Muscle of leg (tissue), 11 donors: ENCODE data around the gene PROKR1. TPM values are rescaled to one million over a fixed set of nuclear protein-coding genes. Genes with fewer than 3 reads are reported as not detected.
"Not testable (repeated sequence)": the region's sequence is repeated elsewhere in the genome, so short reads cannot be mapped to it uniquely, and the experiment has no call there.

Source experiments
- DNase-seq: peaks from one replicate; pipeline ENCODE4 v3.0.0; 2013
- H3K27ac ChIP-seq: one replicate; pipeline ENCODE4 v1.5.1; 2013; ENCODE audit warnings: mild to moderate bottlenecking, low read length, control low read depth
- H3K27me3 ChIP-seq: one replicate; pipeline ENCODE4 v1.6.1; 2013; ENCODE audit warnings: low read length; ENCODE audit not compliant: control insufficient read depth, insufficient read depth
- H3K36me3 ChIP-seq: one replicate; pipeline ENCODE4 v1.6.1; 2013; ENCODE audit warnings: low read length; ENCODE audit not compliant: control insufficient read depth, insufficient read depth
- H3K4me1 ChIP-seq: one replicate; pipeline ENCODE4 v1.6.1; 2013; ENCODE audit warnings: low read length; ENCODE audit not compliant: control insufficient read depth, insufficient read depth
- H3K4me3 ChIP-seq: one replicate; pipeline ENCODE4 v1.5.1; 2013; ENCODE audit warnings: low read length, control low read depth
- H3K9me3 ChIP-seq: replicated peaks from 2 replicates; pipeline ENCODE4 v1.6.1; 2013; ENCODE audit warnings: low read depth, low read length; ENCODE audit not compliant: control insufficient read depth
- WGBS: methylation state at CpG from one replicate; pipeline ENCODE4 v1.1.5; 2013; ENCODE audit warnings: missing lambda C conversion rate; ENCODE audit not compliant: insufficient coverage; 5-methylcytosine and 5-hydroxymethylcytosine counted together
- polyA plus RNA-seq, 8 donors: library from polyadenylated mRNA; unstranded; fragments of 120-200 nt; gene quantifications; one replicate each; pipeline versions ENCODE4 v1.2.1 to v1.2.3, GENCODE V29; 2013; ENCODE audit warnings: inconsistent platforms in 1 of 8, low replicate concordance in 1 of 8; ENCODE audit not compliant: insufficient read length in 8 of 8, insufficient read depth in 1 of 8
- total RNA-seq: library from RNA; stranded (reverse); fragments of 120-200 nt; gene quantifications from one replicate; pipeline ENCODE4 v1.2.4, GENCODE V29; 2013

The PROKR1 gene
- total and polyA plus RNA-seq, 9 donors, result 0.79 to 4.8 (median 2.4) TPM

DNA sequence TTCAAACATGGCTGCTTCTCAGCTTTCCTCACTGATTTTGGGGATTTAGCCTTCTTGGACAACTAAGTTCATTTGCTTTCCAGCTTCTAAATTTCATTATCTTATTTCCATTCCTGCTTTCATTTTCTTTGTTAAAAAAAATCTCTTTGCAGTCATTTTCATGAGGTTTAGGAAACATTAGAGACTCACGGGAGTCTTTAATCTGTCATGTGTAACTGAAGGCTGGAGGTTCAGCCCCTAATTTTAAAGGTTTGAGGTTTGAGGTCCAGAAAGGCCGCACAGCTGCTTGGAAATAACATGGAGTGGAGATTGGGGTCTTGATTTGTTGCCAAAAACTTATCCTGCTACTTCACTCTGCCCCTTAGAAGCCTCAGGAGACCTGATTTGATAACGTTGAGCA is 30.3 kb downstream of the PROKR1 start:
- H3K4me3 ChIP-seq, result no peak overlapping the region
- no peaks in the 10 kb centered on the region for H3K4me1 ChIP-seq
- WGBS, result no CpG with 5 or more reads among the region's 3 CpGs
- H3K9me3 ChIP-seq, result peaks cover 2% of the 10 kb centered on the region
- H3K27ac ChIP-seq, result no peak overlapping the region
- DNase-seq, result peak; percentile 71
- no peaks in the 10 kb centered on the region for H3K27me3 ChIP-seq
- H3K36me3 ChIP-seq, result no peaks in the 10 kb centered on the region

- Histone ChIP-seq H3K4me3 (no peak overlapping the region), H3K9me3 (peaks cover 2% of the 10 kb centered on the region), H3K27ac (no peak overlapping the region), H3K36me3 (no peaks in the 10 kb centered on the region), H3K4me1 (no peaks in the 10 kb centered on the region), H3K27me3 (no peaks in the 10 kb centered on the region)
- DNase-seq, result no peak
These were observed 32.1 kb downstream of the PROKR1 start for GRCh38 chr2:68675470-68675869.

DNA sequence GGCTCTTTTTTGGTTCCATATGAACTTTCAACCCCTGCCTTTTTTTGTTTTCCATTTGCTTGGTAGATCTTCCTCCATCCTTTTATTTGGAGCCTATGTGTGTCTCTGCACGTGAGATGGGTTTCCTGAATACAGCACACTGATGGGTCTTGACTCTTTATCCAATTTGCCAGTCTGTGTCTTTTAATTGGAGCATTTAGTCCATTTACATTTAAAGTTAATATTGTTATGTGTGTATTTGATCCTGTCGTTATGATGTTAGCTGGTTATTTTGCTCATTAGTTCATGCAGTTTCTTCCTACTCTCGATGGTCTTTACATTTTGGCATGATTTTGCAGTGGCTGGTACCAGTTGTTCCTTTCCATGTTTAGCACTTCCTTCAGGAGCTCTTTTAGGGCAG is 34.5 kb downstream of the PROKR1 start:
- not testable (repeated sequence) for DNase-seq, H3K4me3 ChIP-seq, H3K27me3 ChIP-seq, H3K9me3 ChIP-seq, H3K36me3 ChIP-seq, H3K4me1 ChIP-seq, H3K27ac ChIP-seq
- WGBS, result no CpG with 5 or more reads among the region's 3 CpGs

DNA sequence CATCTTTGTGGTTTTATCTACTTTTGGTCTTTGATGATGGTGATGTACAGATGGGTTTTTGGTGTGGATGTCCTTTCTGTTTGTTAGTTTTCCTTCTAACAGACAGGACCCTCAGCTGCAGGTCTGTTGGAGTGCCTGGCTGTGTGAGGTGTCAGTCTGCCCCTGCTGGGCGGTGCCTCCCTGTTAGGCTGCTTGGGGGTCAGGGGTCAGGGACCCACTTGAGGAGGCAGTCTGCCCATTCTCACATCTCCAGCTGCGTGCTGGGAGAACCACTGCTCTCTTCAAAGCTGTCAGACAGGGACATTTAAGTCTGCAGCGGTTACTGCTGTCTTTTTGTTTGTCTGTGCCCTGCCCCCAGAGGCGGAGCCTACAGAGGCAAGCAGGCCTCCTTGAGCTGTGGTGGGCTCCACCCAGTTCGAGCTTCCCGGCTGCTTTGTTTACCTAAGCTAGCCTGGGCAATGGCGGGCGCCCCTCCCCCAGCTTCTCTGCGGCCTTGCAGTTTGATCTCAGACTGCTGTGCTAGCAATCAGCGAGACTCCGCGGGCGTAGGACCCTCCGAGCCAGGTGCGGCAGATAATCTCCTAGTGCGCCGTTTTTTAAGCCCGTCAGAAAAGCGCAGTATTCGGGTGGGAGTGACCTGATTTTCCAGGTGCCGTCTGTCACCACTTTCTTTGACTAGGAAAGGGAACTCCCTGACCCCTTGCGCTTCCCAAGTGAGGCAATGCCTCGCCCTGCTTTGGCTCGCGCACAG is 36.0 kb downstream of the PROKR1 start:
- H3K4me3 ChIP-seq, DNase-seq, H3K27me3 ChIP-seq, H3K27ac ChIP-seq, H3K9me3 ChIP-seq, H3K4me1 ChIP-seq, H3K36me3 ChIP-seq: not testable (repeated sequence)
- 67% methylated on average over 16 of the region's 25 CpGs for WGBS

DNA sequence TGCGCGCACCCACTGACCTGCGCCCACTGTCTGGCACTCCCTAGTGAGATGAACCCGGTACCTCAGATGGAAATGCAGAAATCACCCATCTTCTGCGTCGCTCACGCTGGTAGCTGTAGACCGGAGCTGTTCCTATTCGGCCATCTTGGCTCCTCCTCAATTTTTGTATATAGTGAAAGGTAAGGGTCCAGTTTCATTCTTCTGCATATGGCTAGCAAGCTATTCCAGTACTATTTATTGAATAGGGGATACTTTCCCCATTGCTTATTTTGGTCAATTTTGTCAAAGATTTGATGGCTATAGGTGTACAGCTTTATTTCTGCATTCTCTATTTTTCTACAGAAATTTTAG is 36.5 kb downstream of the PROKR1 start:
- not testable (repeated sequence) for H3K4me1 ChIP-seq, H3K9me3 ChIP-seq, H3K36me3 ChIP-seq, DNase-seq, H3K4me3 ChIP-seq, H3K27ac ChIP-seq, H3K27me3 ChIP-seq
- WGBS, result 94% methylated on average over 5 of the region's 9 CpGs

DNA sequence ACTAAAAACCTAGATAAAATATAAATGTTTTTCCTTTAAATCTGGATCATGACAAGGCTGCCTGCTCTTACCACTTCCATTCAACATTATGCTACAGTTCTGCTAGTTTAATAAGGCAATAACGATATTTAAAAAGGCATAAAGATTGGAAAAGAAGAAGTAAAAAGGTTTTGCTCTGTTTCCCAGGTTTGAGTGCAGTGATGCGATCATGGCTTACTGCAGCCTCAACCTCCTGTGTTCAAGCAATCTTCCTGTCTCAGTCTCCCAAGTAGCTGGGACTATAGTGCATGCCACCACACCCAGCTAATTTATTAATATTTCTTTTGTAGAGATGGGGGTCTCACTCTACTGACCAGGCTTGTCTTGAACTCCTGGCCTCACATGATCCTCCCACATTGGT is 40.8 kb downstream of the PROKR1 start:
- DNase-seq, result no peak
- Histone ChIP-seq H3K27me3 (no peaks in the 10 kb centered on the region), H3K4me1 (no peaks in the 10 kb centered on the region), H3K9me3 (no peaks in the 10 kb centered on the region), H3K27ac (no peak overlapping the region), H3K4me3 (no peak overlapping the region), H3K36me3 (no peaks in the 10 kb centered on the region)
- no CpG with 5 or more reads among the region's 2 CpGs for WGBS

DNA sequence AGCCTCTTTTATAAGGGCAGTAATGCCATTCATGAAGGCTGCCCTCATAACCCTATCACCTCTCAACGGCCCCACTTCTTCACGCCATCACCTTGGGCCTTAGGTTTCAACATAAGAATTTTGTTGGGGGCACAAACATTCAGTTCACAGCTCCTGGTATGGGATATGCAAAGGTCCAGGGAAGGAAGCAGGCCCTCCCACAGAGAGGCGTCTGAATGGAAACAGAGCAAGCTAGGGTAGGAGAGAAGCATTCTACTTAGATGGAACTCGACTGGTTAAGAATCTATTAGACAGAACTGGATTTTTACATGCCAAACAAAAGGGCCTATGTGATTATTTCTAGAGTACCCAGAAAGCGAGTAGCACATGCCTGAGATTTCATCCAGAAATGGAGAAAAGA is 42.8 kb downstream of the PROKR1 start:
- WGBS, result no CpG with 5 or more reads among the region's 5 CpGs

GRCh38 chr2:68687018-68687417 is 43.6 kb downstream of the PROKR1 start:
- H3K4me1 ChIP-seq, result no peaks in the 10 kb centered on the region
- no peak for DNase-seq
- no CpG with 5 or more reads among the region's 1 CpG for WGBS

More for the DNA sequence above, 42.8 kb downstream of the PROKR1 start:
- Histone ChIP-seq H3K4me3 (no peak overlapping the region), H3K4me1 (no peaks in the 10 kb centered on the region), H3K27ac (no peak overlapping the region), H3K27me3 (no peaks in the 10 kb centered on the region), H3K36me3 (no peaks in the 10 kb centered on the region), H3K9me3 (no peaks in the 10 kb centered on the region)
- no peak for DNase-seq

GRCh38 chr2:68689553-68690537 is 46.5 kb downstream of the PROKR1 start:
- Histone ChIP-seq H3K36me3 (no peaks in the 10 kb centered on the region), H3K27me3 (no peaks in the 10 kb centered on the region), H3K9me3 (no peaks in the 10 kb centered on the region), H3K27ac (no peak overlapping the region), H3K4me1 (no peaks in the 10 kb centered on the region), H3K4me3 (no peak overlapping the region)
- DNase-seq, result peak; percentile 35
- WGBS, result 57% methylated on average over 1 of the region's 7 CpGs

More at GRCh38 chr2:68687018-68687417, 43.6 kb downstream of the PROKR1 start:
- H3K36me3 ChIP-seq, result no peaks in the 10 kb centered on the region
- no peak overlapping the region for H3K4me3 ChIP-seq
- no peak overlapping the region for H3K27ac ChIP-seq
- H3K27me3 ChIP-seq, result no peaks in the 10 kb centered on the region
- H3K9me3 ChIP-seq, result no peaks in the 10 kb centered on the region

GRCh38 chr2:68690851-68691250 is 47.5 kb downstream of the PROKR1 start:
- Histone ChIP-seq H3K9me3 (no peaks in the 10 kb centered on the region), H3K4me1 (no peaks in the 10 kb centered on the region), H3K36me3 (no peaks in the 10 kb centered on the region), H3K27ac (no peak overlapping the region), H3K27me3 (no peaks in the 10 kb centered on the region), H3K4me3 (no peak overlapping the region)
- no peak for DNase-seq
- 80% methylated on average over 2 of the region's 3 CpGs for WGBS
